ENCODE results near the gene MDGA2.

Gene MDGA2

GRCh38 chr14:47483449-47483848 is 192.0 kb downstream of the MDGA2 start:
- no peak for DNase-seq

DNA sequence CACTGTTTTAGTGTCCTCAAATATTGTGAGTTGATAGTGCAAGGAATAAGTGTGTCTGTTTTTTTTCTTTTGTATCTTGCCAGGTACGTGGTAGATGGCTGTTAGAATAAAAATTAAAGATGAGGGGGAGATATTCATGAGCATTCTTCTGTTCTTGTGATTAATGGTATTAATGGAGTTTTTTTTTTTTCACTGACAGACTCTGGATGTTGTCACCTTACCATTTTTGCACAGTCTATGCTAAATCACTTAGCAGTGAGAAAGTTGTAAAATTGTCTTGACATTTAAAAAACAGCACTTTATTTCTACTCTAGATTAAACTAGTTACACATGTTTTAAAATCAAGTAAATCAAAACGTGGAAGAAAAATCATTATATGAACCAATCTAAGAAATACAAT is 204.3 kb downstream of the MDGA2 start:
- no peak for DNase-seq

DNA sequence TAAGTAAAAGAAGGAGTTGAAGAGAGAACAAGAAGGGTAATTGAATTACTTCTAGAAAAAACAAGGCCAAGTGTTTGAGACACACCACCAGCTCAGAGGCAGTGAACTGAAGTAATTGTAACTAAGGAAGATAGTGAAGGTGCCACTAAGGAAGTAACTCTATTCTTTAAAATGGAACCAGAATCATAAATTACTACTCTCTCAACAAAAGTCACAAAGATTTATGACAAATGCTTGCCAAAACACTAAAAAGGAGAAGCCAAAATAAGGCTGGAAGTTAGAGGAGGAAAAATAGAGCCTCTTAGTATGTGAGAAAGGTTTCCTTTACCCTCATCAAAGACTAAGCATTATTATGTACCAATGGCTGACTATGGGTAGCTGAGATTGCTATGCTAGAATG is 208.5 kb downstream of the MDGA2 start:
- no peak for DNase-seq

DNA sequence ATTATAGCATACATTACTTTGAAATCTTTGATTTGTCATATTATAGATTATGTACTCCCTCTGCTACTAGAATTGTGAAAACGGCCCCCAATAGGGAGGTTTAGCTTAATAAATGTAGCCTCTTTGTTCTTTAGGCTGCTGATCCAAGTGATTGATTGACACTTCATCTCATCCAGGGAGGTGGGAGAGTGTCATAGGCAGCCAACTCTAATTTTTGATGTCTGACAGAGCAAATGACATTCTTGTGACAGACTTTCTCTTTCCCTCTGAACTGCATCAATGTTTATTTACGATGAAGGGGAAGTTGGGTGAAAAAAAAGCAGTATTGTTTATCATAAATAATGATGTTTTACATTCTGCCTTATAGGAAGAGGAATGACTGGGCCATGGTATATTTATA is 221.4 kb downstream of the MDGA2 start:
- DNase-seq, result no peak

DNA sequence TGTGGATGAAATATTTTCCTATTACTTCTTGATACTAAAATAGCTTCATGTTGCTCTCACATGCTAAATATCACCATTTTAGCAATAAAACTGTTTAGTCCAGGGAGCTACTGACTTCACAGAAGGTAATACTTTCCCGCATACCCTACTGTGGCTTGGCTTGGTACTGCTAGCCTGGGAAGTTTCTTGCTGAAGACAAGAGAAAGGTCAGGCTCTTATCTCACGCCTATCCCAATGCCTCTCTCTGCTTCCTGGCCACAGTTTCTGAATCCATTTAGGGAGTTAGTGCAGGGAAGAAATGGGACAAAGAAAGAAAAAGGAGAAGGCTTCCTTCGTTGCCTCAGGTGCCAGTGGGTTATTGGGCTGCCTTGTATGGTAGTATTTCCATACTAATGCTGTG is 228.3 kb downstream of the MDGA2 start:
- DNase-seq, result no peak

GRCh38 chr14:47442211-47442610 is 233.2 kb downstream of the MDGA2 start:
- no peak for DNase-seq

DNA sequence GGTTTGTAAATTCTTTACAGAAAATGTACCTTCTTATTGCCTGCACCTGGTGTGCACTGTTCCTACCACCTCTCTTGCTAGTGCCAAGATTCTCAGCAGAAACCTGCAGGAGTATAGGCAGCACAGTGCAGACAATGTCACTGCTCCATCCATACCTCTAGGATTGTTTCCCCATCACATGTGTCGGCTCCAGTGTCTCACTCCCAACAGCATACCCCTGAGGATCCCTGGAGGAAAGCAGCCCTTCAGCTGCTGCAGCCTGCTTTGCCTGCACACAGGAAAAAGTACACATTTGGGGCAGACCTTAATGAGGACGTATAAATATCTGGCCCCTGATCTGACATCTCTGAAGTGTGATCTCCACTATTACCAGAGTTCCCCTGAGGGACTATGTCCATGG is 235.5 kb downstream of the MDGA2 start:
- no peak for DNase-seq

- DNase-seq, result no peak
Measured at GRCh38 chr14:47438650-47439140, 236.7 kb downstream of the MDGA2 start.

DNA sequence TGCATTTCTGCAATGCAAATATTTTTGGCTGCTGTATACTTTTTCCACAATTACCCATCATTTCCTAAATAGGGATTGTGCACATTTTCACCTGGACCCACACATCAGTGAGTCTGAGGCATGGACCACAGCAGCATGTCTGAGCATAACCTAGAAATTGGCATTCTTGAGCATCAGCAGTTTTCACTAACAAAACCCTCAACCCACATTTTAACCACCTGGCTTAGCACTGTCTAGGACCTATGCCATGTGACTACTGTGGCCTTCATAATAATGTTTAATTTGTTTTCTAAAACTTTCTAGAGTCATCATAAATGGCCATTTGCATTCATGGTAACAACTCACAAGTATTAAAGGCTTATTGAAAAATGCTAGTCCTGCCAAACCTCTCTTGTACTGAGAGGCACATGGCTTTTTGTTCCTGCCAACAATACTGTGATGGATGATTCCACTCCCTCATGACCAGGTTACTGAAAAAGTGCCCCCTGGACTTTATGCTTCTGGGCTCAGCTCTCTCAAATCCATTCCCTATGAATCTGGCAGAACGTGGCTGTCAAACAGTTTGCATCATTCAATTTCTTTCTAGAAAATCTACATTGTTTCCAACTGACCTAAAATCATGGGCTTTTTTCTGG is 240.0 kb downstream of the MDGA2 start:
- no peak for DNase-seq

DNA sequence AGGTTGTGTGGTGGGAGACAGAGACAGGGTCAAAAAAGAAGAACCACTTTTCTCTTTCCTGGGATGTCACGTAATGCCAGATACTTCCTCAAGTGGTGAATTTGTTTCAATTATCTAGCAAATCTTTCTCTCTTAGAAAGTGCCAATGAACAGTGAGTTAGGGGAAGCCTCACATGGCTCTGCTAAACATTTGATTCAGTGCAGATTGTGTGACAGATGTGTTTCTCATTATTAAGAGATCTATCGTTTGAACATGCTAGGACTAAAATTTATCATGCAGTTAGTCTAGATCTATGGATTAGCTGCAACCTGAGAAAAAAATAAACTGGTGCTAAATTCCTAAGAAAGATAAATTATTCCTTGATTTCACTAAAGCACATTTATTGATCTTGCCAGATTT is 247.8 kb downstream of the MDGA2 start:
- DNase-seq, result no peak

DNA sequence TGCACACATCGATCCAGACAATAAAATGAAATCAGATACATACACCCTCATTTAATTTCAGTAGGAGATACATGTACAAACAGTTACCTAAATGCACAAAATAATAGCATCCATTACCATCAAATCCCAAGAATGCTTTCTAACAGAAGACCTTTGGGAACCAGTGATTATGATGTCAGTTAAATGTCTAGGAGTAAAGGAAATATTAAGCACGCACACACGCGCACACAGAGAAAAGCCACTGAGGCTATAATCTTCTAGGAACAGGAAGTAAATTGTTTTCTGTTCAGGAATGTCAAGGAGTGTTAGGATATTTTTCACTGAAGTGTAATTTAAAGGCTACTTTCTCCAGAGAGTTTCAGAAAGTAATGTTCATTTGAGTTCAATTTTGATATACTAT is 250.1 kb downstream of the MDGA2 start:
- no peak for DNase-seq

- DNase-seq, result no peak
Measured at GRCh38 chr14:47422191-47422590, 253.2 kb downstream of the MDGA2 start.

DNA sequence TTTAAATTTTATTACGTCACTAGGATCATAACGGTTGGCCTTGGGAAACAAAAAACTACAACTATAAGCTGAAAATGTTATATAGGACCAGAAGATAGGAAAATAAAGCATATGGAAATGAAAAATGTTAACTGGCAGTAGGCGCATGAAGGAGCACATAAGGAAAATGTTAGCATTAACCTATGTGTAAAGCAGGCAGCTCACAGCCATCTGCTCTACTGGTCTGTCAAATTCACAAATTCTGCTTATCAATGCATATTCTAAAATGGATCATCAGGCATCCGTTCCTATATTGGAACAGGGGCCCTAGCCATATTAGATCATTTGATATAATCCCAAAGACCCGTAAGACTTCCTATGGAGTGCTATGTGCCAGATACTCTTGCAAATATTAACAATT is 263.9 kb downstream of the MDGA2 start:
- DNase-seq, result no peak

GRCh38 chr14:47392326-47392725 is 283.1 kb downstream of the MDGA2 start:
- no peak for DNase-seq

GRCh38 chr14:47390831-47391504 is 284.4 kb downstream of the MDGA2 start:
- no peak for DNase-seq

GRCh38 chr14:47389535-47389934 is 285.9 kb downstream of the MDGA2 start:
- DNase-seq, result no peak

- DNase-seq, result no peak
Measured at GRCh38 chr14:47366006-47366405, 309.4 kb downstream of the MDGA2 start.

DNA sequence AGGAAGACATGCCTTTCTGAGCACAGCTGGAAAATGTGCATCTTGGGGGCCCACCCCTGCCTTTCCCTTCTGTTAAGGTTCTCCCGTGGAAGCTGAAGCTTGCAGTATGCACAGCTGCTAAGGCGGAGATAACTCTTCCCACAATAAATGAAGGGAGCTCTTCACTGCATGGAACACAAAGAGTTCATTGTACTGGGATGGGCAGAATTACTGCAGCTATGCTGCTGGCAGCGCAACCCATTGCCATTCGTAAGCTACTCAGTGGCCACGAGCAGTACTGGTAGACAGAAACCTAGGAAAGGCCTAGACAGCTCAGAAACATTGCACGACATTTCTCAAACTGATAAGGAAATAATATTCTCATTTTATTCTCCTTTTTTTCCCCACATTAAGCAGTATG is 310.2 kb downstream of the MDGA2 start:
- DNase-seq, result no peak

- DNase-seq, result no peak
Measured at GRCh38 chr14:47353186-47353585, 322.2 kb downstream of the MDGA2 start.

GRCh38 chr14:47346849-47347248 is 328.6 kb downstream of the MDGA2 start:
- DNase-seq, result no peak

GRCh38 chr14:47345016-47345415 is 330.4 kb downstream of the MDGA2 start:
- DNase-seq, result no peak

- no peak for DNase-seq
Measured at GRCh38 chr14:47332939-47333338, 342.5 kb downstream of the MDGA2 start.

DNA sequence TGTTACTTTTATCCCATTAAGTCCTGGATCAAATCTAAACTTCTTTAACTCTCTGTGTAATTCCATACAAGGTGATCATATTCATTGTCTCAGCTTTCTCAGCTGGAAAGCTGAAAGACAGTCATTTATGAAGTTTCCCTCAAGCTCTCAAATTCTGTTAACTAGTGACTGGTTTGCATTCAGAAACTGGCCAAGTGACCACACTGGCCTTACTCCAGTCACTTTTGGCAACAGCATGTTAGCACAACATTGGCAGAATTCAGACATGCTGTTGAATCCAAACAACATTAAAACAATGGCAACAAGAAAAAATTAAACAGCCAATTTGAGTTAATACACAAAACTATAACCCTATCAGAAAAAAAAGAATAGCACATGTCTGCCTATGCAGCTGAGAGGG is 343.3 kb downstream of the MDGA2 start:
- no peak for DNase-seq

DNA sequence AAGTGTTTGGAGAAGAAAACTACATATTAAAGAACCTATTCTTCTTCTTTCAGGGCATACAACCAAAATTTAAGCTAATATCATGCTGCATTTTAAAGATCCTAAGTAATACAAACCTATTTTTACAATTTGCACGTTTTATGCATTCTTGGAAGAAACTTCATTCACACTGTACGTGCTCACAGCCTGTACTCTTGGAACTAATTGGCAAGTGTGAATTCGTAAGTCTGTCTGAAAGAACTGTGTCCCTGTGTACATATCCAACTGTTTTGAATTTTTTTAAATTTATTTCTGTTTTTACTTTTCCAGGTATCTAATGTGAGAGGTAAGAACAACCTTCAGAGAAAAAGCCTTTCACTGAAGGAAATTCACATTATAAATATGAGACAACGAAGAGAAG is 347.0 kb downstream of the MDGA2 start:
- no peak for DNase-seq

DNA sequence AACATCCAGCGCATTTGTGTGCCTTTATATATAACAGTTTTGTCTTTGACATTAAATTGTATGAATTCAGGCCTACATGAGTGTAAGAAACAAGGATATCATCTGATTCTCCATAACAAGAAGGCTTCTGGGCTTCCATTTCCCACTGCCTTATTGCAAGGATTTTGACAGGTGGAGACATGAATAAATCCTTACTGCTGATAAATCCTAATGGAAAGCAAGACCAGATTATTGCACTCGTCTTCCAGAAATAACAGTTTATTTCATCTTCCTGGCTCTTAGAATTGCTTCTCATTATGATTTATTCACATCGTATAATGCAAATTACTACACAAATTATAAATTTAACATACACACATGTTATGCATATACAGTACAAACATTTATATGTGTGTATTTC is 348.1 kb downstream of the MDGA2 start:
- DNase-seq, result no peak
